ENCODE measurements around the gene POC1A.

- TF ChIP-seq CTCF (tag by site-specific recombination; IDR thresholded peaks at IDR 0.05) (no peak), ZNF302 (tag by site-specific recombination; IDR thresholded peaks at IDR 0.05; ENCODE audit: low read depth) (no peak), KLF10 (tag by site-specific recombination; IDR thresholded peaks at IDR 0.05) (no peak), ZBTB6 (tag by site-specific recombination; IDR thresholded peaks at IDR 0.05) (no peak)
Observed at GRCh38 chr3:52119826-52120225, 34.4 kb downstream of the POC1A start.

Measured in HEK293 (cell line).